OCI-LY3 (cell line): ENCODE results near the gene FETUB.

Experiments
- EZH2phosphoT487 ChIP-seq: fragments of 200-600 bp; shearing (Covaris generic); IDR thresholded peaks from 2 replicates; pipeline ENCODE4 v1.6.1; 2018; ENCODE audit warnings: antibody characterized with exemption, mixed run types, low read depth
- TF ChIP-seq, protein P1 (sequence below): fragments of 200-600, 300-600 bp; sonication (generic); IDR thresholded peaks from 2 replicates; pipeline ENCODE4 v1.5.1; 2014; ENCODE audit warnings: antibody characterized with exemption, low read length, low read depth

DNA sequence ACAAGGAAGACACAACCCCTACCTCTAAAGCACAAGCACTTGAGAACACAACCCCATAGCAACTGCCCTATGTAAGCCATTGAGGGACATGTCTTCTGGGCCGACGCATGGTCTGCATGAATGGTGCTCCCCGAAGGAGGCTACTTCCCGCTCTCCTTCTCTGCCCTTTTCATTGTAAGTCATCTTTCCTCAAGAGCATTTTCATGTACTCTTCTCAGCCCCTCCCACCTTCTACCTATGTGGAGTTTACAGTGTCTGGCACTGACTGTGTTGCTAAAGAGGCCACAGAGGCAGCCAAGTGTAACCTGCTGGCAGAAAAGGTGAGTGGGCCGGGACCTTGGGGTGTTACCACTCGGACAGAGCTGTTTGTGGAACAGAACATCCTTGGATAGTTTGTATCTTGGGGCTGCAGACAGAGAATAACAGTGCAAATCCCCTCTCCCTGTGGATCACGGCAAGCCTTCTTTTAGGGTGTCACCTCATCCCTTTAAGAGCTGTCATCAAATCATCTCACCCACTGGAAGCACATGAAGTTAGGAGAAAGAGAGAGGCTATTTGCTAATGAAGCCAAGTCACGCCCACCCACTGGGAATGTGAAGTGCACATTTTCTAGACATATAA, 21.8 kb upstream of the FETUB start:
- TF ChIP-seq, protein P1, sequence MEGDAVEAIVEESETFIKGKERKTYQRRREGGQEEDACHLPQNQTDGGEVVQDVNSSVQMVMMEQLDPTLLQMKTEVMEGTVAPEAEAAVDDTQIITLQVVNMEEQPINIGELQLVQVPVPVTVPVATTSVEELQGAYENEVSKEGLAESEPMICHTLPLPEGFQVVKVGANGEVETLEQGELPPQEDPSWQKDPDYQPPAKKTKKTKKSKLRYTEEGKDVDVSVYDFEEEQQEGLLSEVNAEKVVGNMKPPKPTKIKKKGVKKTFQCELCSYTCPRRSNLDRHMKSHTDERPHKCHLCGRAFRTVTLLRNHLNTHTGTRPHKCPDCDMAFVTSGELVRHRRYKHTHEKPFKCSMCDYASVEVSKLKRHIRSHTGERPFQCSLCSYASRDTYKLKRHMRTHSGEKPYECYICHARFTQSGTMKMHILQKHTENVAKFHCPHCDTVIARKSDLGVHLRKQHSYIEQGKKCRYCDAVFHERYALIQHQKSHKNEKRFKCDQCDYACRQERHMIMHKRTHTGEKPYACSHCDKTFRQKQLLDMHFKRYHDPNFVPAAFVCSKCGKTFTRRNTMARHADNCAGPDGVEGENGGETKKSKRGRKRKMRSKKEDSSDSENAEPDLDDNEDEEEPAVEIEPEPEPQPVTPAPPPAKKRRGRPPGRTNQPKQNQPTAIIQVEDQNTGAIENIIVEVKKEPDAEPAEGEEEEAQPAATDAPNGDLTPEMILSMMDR: no peak
- no peak for TF ChIP-seq EZH2phosphoT487
